OCI-LY1 (cell line): Measurements from ENCODE around the gene NIPA2.

Experiments
- CTCF ChIP-seq: fragments of 200-600 bp; sonication (generic), shearing (Covaris generic); IDR thresholded peaks from 2 replicates; pipeline ENCODE4 v1.5.1; 2017; ENCODE audit warnings: mild to moderate bottlenecking, antibody characterized with exemption, low read length, moderate library complexity, mixed read lengths
- EZH2 ChIP-seq: fragments of 200-600 bp; sonication (generic), shearing (Covaris generic); IDR thresholded peaks from 2 replicates; pipeline ENCODE4 v1.8.0; 2017; ENCODE audit warnings: borderline replicate concordance, mixed run types, mild to moderate bottlenecking, antibody characterized with exemption, low read length, moderate library complexity, mixed read lengths

- TF ChIP-seq EZH2 = no peak
- no peak for TF ChIP-seq CTCF
These were observed 18.2 kb downstream of the NIPA2 start for GRCh38 chr15:22856659-22857058.
